CD4-positive, alpha-beta T cell treated with Interleukin-6 for 4 hours (primary cell): ENCODE measurements around the gene NLGN1.

Experiments
- DNase-seq: peaks from one replicate; pipeline ENCODE4 v3.0.0-alpha.2; 2020; ENCODE audit warnings: mixed read lengths

The NLGN1 gene

DNA sequence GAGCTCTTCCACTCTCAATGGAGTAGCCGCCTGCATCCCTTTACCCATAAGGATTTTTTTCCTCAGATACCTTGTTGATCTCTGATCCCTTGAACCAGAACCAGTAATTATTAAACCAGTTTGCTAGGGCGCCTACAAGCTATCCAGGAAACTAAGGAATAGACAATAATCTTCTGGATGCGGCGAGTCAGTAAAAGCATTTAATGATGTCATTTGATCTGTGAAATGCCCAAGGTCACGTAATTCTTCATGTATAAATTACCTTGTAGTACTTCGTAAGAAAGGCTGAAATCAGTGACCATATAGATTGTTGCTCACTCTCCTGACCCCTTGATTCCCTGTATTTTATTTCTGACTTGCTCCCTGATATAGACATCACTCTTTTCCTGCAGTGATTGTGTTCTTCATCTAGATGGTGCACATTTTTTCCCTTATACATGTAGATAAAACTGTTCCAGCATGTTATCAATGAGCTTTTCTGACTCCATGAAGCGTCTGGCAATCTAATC is 913.0 kb downstream of the NLGN1 start:
- no peak for DNase-seq

GRCh38 chr3:174315225-174315624 is 917.7 kb downstream of the NLGN1 start:
- no peak for DNase-seq

DNA sequence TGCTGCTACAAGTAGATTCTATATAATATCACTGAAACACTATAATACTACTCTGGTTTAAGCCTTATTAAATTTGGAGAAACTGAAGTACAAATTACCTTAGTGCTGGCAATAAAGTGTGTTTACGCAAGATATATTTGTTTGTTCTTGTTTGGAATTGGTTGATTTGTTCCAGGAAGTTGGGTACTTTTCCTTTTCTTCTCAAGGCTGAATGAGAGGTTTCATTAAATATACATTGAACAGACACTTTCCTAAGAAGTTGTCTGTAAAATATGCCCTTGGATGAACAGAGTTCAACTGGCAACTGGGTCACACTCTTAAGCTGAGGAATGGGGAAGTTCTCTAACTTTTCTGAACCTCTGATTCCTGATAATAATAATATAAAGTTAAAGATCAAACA is 919.5 kb downstream of the NLGN1 start:
- DNase-seq = no peak

- no peak for DNase-seq
Observed at GRCh38 chr3:174318181-174318580, 920.6 kb downstream of the NLGN1 start.

GRCh38 chr3:174321548-174321947 is 924.0 kb downstream of the NLGN1 start:
- no peak for DNase-seq

- no peak for DNase-seq
Observed at GRCh38 chr3:174322789-174323188, 925.2 kb downstream of the NLGN1 start.

DNA sequence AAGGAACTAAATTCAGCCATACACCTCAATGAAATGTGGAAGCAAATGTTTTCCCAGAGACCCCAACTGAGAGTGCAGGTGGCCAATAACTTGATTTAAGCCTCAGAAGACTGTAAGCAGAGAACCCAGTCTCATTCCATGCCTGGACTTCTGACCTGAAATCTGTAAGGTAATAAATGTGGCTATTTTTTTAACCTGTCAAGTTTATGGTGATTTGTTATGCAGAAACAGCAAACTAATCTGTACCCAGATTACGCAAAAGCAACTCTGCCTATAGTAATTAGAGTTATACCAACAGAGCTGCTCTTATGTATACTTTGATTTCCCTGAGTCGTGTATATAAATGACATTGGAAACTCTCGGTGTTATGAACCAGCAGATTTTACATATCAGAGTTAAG is 927.6 kb downstream of the NLGN1 start:
- no peak for DNase-seq

- DNase-seq = no peak
Observed at GRCh38 chr3:174325834-174326700, 928.5 kb downstream of the NLGN1 start.

- DNase-seq = no peak
Observed at GRCh38 chr3:174329321-174329720, 931.8 kb downstream of the NLGN1 start.

DNA sequence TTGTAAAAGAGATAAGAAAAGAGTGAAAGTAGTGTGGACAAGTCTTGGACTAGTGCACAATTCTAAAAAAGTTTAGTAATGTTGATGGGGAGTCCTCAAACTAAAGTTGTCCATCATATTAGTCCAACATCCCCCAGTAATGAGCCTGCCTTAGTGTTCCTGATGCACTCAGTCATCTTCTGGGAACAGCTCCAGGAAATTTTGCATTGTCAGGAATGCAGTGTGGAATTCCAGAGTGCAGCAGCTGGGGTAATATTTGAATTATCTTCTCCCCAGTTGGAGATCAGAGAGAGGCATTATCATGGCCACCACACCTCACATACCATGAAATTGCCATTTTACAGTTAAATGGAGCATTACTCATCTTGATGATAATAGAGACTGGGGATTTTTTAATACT is 932.8 kb downstream of the NLGN1 start:
- no peak for DNase-seq

DNA sequence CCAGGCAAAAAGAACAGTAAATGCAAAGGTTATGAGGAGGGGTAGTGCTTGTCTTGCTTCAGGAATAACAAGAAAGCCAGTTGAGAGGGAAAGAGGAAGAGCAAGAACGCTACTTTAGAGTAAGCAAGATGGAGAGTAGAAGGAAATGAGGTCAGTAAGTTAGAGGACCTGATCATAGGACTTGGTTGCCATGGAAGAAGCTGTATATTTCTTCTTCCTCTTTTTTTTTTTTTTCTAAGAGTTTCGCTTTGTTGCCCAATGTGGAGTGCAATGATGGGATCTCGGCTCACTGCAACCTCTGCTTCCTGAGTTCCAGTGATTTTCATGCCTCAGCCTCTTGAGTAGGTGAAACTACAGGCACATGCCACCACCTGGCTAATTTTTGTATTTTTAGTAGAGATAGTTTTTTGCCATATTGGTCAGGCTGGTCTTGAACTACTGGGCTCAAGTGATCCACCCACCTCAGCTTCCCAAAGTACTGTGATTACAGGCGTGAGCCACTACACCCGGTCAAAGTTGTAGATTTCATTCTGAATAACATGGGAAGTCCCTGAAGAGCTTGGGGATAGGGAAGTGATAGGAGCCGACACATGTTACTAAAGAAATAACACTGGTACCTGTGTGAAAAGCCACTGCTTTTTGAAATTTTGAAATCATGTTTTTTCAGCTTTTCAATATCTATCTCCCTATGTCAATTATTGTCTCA is 933.7 kb downstream of the NLGN1 start:
- no peak for DNase-seq

- DNase-seq = no peak
Observed at GRCh38 chr3:174332391-174332790, 934.8 kb downstream of the NLGN1 start.

DNA sequence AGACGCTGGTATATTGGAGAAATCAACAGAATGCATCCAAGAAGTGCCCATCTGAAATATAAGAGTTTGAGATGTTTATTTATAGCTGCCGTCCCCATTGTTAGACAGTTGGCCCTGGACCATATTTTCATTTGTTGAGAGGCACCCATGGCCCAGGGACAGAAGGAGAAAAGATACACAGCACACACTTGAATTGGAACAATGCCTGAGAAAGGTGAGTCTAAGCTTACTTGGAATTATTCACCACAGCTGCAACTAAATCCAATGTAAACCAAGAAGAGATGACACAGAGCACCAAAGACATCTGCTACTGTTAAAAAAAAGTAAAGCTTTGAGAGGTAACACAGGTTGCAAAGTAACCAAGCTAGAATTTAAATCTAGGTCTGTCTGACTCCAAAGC is 936.1 kb downstream of the NLGN1 start:
- DNase-seq = no peak

DNA sequence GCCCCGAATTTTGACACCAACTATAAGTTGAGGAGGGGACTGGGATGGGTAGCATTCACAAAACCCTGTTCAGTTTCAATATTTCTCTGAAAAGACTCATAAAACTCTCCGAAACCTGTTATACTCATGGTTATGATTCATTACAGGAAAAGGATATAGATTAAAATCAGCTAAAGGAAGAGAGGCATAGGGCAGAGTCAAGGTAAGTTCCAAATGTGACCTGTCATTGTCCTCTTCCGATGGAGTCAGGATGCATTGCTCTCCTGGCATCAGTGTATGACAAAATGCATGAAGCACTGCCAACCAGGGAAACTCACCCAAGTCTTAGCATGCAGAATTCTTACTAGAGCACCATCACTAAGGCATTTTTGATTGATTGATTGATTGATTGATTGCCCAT is 936.6 kb downstream of the NLGN1 start:
- no peak for DNase-seq

DNA sequence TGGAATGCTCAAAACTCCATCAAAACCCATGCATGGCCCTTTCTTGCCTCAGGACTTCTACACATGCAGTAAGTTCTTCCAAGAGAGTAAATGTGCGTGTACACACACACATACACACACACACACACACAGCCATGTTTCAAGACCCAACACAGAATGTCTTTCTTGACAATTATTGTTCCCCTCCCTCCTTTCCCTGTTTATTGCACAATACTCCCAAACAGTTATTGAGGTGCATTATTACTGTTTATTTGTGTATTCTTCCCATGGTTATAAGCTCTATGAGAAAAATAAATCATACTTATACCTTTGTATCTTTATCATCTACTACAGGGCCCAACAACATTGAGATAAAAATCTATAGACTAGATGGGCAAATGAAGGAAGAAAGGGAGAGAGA is 937.8 kb downstream of the NLGN1 start:
- DNase-seq = no peak

GRCh38 chr3:174335910-174336309 is 938.4 kb downstream of the NLGN1 start:
- DNase-seq = no peak
